ENCODE measurements around the gene SPTLC1. TPM values are rescaled to one million over a fixed set of nuclear protein-coding genes. Genes with fewer than 3 reads are reported as not detected.
"Not testable (repeated sequence)": the region's sequence is repeated elsewhere in the genome, so short reads cannot be mapped to it uniquely, and the experiment has no call there.

Gene SPTLC1
- total RNA-seq, 2 donors from 2014 or later = 77.2 to 83.8 TPM

DNA sequence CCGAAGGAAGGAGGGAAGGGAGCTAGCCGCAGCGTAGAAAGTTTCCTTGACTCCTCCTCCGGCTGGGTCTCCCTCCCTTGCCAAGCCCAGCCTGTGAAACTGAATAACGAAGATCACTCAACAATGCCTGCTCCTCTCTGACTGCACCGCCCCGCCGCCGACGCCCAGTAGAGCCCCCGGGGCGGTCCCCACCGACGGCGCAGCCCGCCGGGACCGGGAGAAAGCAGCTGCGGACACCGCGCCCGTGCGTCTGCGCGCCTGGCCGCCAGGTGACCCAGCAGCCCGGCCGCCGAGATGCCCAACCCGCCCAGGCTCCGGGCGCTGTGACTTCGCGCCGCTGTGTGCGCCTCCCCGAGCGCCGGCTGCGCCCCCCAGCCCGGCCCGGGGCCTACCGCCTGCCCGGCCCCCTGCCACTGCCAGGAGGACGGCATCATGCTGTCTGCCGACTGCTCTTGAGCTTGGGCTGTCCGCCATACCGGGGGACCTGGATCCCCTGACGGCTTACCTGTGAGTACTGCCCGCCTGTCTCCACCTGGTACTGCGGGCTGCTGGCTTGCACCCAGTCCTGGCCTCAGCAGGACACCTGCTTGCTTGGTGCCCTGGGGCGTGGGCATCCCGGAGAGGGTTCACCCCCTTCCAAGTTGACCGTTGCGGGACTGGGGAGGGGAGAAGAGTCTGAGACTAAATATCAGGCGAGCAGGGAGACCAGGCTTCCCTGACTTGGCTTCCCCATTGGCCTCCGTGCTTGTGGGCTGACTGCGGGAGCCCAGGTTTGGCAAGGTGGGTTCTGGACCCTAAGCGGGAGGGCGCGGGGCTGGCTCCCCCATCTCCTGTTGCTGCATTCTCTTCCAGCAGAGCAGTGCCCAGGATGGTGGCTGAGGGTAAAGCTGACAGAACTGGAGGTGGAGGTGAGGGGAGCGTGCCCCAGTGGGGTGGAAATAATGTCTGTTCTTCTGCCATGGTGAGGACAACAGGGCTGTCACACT is 26.2 kb upstream of the SPTLC1 start:
- H3K4me1 ChIP-seq = peaks cover 5% of the 10 kb centered on the region
- intact Hi-C loops (cut with DNase I) = no loop called here
- peaks cover 12% of the 10 kb centered on the region for H3K27me3 ChIP-seq
- peak overlapping the region; percentile 33 for H3K4me3 ChIP-seq
- H3K9ac ChIP-seq (ENCODE audit: low read depth in 2 of 2, low read length in 2 of 2) = peak overlapping the region; percentile 34 to 60
- H3K9me3 ChIP-seq = no peaks in the 10 kb centered on the region
- TF ChIP-seq CTCF (IDR thresholded peaks at IDR 0.05) = no peak
- H3K27ac ChIP-seq = no peak overlapping the region
- DNase-seq = no peak
- H3K36me3 ChIP-seq = no peaks in the 10 kb centered on the region

- no peaks in the 10 kb centered on the region for H3K36me3 ChIP-seq
- H3K27me3 ChIP-seq = peaks cover 12% of the 10 kb centered on the region
- peak overlapping the region; percentile 33 for H3K4me3 ChIP-seq
- H3K9me3 ChIP-seq = no peaks in the 10 kb centered on the region
- TF ChIP-seq CTCF (IDR thresholded peaks at IDR 0.05) = no peak
- DNase-seq = no peak
- peaks cover 5% of the 10 kb centered on the region for H3K4me1 ChIP-seq
- peak overlapping the region in 1 of 2 donors; percentile 34 for H3K9ac ChIP-seq (ENCODE audit: low read depth in 2 of 2, low read length in 2 of 2)
- intact Hi-C loops (cut with DNase I) = no loop called here
- H3K27ac ChIP-seq = no peak overlapping the region
These were observed 25.5 kb upstream of the SPTLC1 start for GRCh38 chr9:92140754-92141143.

DNA sequence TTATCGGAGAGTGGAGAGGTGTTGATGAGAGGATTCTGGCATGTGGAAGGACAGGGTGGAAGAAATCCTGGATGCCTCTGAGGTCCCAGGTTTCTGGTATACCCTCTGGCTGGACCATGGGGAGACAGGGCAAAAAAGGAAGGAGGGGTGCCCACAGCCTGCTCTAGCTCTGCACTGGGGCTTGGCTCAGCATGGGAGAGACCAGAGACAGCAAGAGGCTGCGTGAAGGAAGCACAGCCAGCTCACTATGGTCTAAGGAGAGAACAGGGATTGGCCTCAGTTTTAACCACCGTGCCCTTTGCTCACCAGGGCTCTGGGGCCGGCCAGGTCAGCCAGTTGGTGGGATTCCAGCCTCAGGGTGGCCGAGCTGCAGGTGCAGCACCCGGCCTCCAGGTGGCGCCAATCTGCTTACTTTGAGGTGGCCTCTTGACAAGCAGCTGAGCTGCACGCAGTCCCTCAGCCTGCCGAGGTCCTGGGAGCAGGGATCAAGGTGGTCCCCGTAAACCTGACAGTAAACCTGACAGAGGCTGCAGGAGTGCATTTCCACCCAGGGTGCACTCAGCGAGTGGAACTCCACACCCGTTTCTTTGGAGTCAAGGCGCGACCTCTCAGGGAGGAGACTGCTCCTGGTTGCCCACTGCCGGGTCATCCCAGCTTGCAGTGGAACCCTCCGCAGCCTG is 25.0 kb upstream of the SPTLC1 start:
- H3K27ac ChIP-seq = no peak overlapping the region
- intact Hi-C loops (cut with DNase I) = no loop called here
- H3K9ac ChIP-seq (ENCODE audit: low read depth in 2 of 2, low read length in 2 of 2) = no peak overlapping the region
- TF ChIP-seq CTCF (IDR thresholded peaks at IDR 0.05) = peak; percentile 92
- no peak overlapping the region for H3K4me3 ChIP-seq
- no peaks in the 10 kb centered on the region for H3K36me3 ChIP-seq
- peaks cover 5% of the 10 kb centered on the region for H3K4me1 ChIP-seq
- peak; percentile 68 for DNase-seq
- no peaks in the 10 kb centered on the region for H3K9me3 ChIP-seq
- H3K27me3 ChIP-seq = peaks cover 12% of the 10 kb centered on the region

DNA sequence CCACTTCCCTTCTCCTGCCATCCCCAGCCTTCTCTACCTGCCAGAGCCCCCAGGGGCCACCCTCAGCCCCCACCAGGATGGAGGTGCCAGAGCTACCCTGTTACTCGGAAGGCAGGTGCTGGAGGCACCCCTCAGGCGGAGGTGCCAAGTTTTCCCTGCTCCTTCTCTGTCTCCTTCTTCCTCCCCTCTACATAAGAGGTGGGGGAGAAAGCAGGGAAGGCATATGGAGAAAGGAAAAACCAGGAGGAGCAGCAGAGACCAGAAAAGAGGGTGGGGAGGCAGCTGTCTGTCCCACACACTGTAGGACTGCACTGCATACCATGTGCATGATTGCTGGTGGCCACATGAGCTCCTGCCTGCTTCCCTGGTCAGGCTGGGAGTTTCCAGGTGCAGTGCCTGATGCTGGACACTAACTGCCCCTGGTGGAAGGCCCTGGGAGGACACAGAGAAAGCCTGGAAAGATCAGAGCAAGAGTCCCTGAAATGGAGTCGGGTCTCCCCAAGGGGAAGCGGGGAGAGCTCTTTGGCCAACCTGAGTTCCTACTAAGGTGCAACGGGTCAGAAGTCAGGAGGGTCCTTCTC is 23.8 kb upstream of the SPTLC1 start:
- not testable (repeated sequence) for DNase-seq; H3K9ac ChIP-seq (ENCODE audit: low read depth in 2 of 2, low read length in 2 of 2); H3K4me1 ChIP-seq

DNA sequence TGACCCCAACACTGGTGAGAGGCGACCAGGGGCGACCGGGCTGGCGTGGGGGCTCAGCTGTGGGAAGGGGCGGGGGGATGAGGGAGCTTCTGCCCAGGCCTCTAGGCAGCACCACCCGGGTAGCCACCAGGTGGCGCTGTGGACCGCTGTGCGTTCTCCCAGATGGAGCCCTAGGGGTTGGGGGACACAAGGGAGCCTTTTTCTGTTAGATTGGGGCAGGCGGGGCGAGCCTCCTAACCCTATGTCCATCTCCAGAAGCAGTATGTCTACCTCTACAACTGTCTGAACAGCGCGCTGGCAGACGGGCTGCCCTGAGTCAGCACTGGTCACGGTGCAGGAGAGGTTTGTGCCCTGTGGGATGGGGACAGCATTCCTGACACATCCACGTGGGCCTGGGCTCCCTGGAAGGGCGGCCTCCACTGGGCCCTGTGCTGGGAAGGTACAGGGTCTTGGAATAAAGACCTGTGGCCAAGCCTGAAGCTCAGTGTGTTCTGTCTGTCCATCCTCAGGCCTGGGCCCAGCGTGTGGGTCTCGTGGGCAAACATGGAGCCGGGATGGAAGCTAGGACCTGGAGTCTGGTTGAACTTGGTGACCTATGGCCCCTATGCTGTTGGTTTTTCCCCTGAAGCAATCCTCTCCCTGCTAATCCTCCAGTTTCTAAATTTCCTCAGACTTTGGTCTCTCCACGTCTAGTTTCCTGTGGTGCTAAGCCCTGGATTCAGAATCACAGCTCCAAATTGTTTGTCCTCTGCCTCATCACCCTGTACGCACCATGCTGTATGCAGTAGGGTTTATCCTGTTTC is 23.1 kb upstream of the SPTLC1 start:
- no peaks in the 10 kb centered on the region for H3K9me3 ChIP-seq
- peaks cover 5% of the 10 kb centered on the region for H3K4me1 ChIP-seq
- DNase-seq = peak; percentile 55
- H3K4me3 ChIP-seq = no peak overlapping the region
- no peak overlapping the region for H3K27ac ChIP-seq
- intact Hi-C loops (cut with DNase I) = loop anchor here (10.0 kb wide), 2 partner anchors 106 to 496 kb away; no protein-coding TSS in a partner anchor
- TF ChIP-seq CTCF (IDR thresholded peaks at IDR 0.05) = peak; percentile 85
- H3K36me3 ChIP-seq = no peaks in the 10 kb centered on the region
- no peak overlapping the region for H3K9ac ChIP-seq (ENCODE audit: low read depth in 2 of 2, low read length in 2 of 2)
- peaks cover 12% of the 10 kb centered on the region for H3K27me3 ChIP-seq

More for the DNA sequence above, 23.8 kb upstream of the SPTLC1 start:
- H3K4me3 ChIP-seq, H3K36me3 ChIP-seq, H3K9me3 ChIP-seq, H3K27ac ChIP-seq: not testable (repeated sequence)
- intact Hi-C loops (cut with DNase I) = loop anchor here (10.0 kb wide), 2 partner anchors 106 to 496 kb away; no protein-coding TSS in a partner anchor
- peaks cover 12% of the 10 kb centered on the region for H3K27me3 ChIP-seq
